ENCODE results near the gene SEMA4G. TPM values are rescaled to one million over a fixed set of nuclear protein-coding genes. Genes with fewer than 3 reads are reported as not detected.

The SEMA4G gene
- total RNA-seq, 1 experiment from 2014 or later: 29.4 TPM

- intact Hi-C loops (cut with micrococcal nuclease): loop anchor here (5.0 to 10.0 kb wide), 4 partner anchors 137 to 670 kb away; partner anchors contain the start of genes PAX2 and SCD
- ATAC-seq (peak; percentile 39), DNase-seq (ENCODE audit: low read depth, low spot score) (no peak)
- no peaks in the 10 kb centered on the region for H3K9me3 ChIP-seq (ENCODE audit: control insufficient read depth in 1 of 2, insufficient read depth in 1 of 2, low read depth in 1 of 2, low read length in 2 of 2)
- H2AFZ ChIP-seq (ENCODE audit: low read depth, low read length, poor library complexity, severe bottlenecking): no peak overlapping the region
- peaks cover 25 to 66% of the 10 kb centered on the region in 2 experiments for H3K4me1 ChIP-seq (ENCODE audit: control insufficient read depth in 1 of 2, insufficient read depth in 2 of 2, low read length in 2 of 2)
- H3K36me3 ChIP-seq (ENCODE audit: control insufficient read depth in 1 of 2, insufficient read depth in 2 of 2, low read length in 2 of 2): no peaks in the 10 kb centered on the region
- BruUV-seq (replicated peaks): no TSS peak
- TF ChIP-seq POLR2AphosphoS5 (IDR thresholded peaks at IDR 0.05; ENCODE audit: low read depth, low read length): no peak
- peak in 2 of 3 experiments; percentile 99; a peak in 4 of 6 replicates for TF ChIP-seq CTCF (IDR thresholded peaks at IDR 0.05 in 2 of 3, conservative IDR thresholded peaks at IDR 0.05 in 1 of 3; ENCODE audit: borderline replicate concordance in 1 of 3, insufficient read depth in 1 of 3, low read depth in 2 of 3, low read length in 2 of 3)
- TF ChIP-seq CEBPB (IDR thresholded peaks at IDR 0.05; ENCODE audit: low read depth): no peak
- no peak for TF ChIP-seq CBX3 (IDR thresholded peaks at IDR 0.05; ENCODE audit: low read depth)
- no peak for TF ChIP-seq EZH2 (IDR thresholded peaks at IDR 0.05)
- peak overlapping the region; percentile 37 for H3K4me2 ChIP-seq (ENCODE audit: low read length)
- no peak overlapping the region for H3K27ac ChIP-seq (ENCODE audit: low read depth, low read length)
- no peaks in the 10 kb centered on the region for H4K20me1 ChIP-seq (ENCODE audit: insufficient read depth)
- RAD21 ChIA-PET (ENCODE audit: low non-redundant PET in 1 of 2, low total read pairs in 2 of 2, uncharacterized antibody in 2 of 2, unreplicated experiment in 2 of 2): interaction anchor here (0.6 to 1.5 kb wide), 11 partner anchors 15 to 136 kb away, joined by 3 to 10 read pairs (median 4); partner anchors contain the start of genes LZTS2 (in 1 of the 2), PDZD7 (in 1 of the 2) and SFXN3 (in 1 of the 2)
- H3K4me3 ChIP-seq (replicated peaks in 1 of 2; ENCODE audit: low read depth in 1 of 2, low read length in 2 of 2): no peak overlapping the region
- H3K9ac ChIP-seq (ENCODE audit: low read length): no peak overlapping the region
- CTCF ChIA-PET: interaction anchor here (0.7 to 5.0 kb wide), 23 partner anchors 9 to 453 kb away, joined by 3 to 98 read pairs (median 7); partner anchors contain the start of genes LZTS2, PDZD7, SEMA4G and SFXN3
- H3K79me2 ChIP-seq (ENCODE audit: insufficient read depth, low read length): no peaks in the 10 kb centered on the region
- POLR2A ChIA-PET: interaction anchor here (1.0 to 1.5 kb wide), 4 partner anchors 16 to 27 kb away, joined by 3 to 9 read pairs (median 5); partner anchors contain the start of genes MRPL43, PDZD7, SFXN3 and TWNK
- H3K9me2 ChIP-seq (ENCODE audit: insufficient read depth): no peaks in the 10 kb centered on the region
- no peaks in the 10 kb centered on the region for H3K27me3 ChIP-seq (ENCODE audit: insufficient read depth, low read length)
Measured at GRCh38 chr10:101014230-101014884, 45.1 kb downstream of the SEMA4G start.

Data from HCT116 (cell line).